HCT116 (cell line): Measurements from ENCODE around the gene DRD2. TPM values are rescaled to one million over a fixed set of nuclear protein-coding genes. Genes with fewer than 3 reads are reported as not detected.

ENCODE experiments used
- ATAC-seq: fragments of 200-7000 bp; cut with Tn5 transposase; 2 replicates; pipeline ENCODE4 v1.9.1; 2020; ENCODE audit warnings: mild to moderate bottlenecking, moderate library complexity
- BruUV-seq: library from RNA; stranded (reverse); fragments of 400-500 nt; replicated peaks from 2 replicates; lab custom pipeline; 2021; lab: Mats Ljungman, UMichigan
- CTCF ChIA-PET: fragments of 300-600 bp; sonication (Branson Sonifier 250); formaldehyde crosslinking; loops from one replicate; lab custom pipeline; 2021; ENCODE audit warnings: antibody characterized with exemption; lab: Charles Lee
- POLR2A ChIA-PET: fragments of 300-600, 350-600 bp; sonication (Branson Sonifier 250); formaldehyde crosslinking; loops from one replicate; lab custom pipeline; 2021; ENCODE audit warnings: antibody characterized with exemption; lab: Charles Lee
- RAD21 ChIA-PET, 2 experiments: fragments of 300-600 bp; sonication (Branson Sonifier 250); formaldehyde crosslinking; loops; one replicate each; lab custom pipeline; 2023; ENCODE audit warnings: low total read pairs in 2 of 2; ENCODE audit not compliant: uncharacterized antibody in 2 of 2, unreplicated experiment in 2 of 2, low non-redundant PET in 1 of 2; lab: Charles Lee
- DNase-seq: peaks from one replicate; pipeline ENCODE4 v3.0.0-alpha.2; 2010; ENCODE audit warnings: low read depth, low spot score
- H2AFZ ChIP-seq: fragments of 200-600 bp; shearing (Covaris generic), sonication (generic); 2 replicates; pipeline ENCODE4 v1.6.1; 2017; ENCODE audit warnings: low read depth, mixed run types, mixed read lengths, antibody characterized with exemption, low read length; ENCODE audit not compliant: poor library complexity, severe bottlenecking
- H3K27ac ChIP-seq: 2 replicates; pipeline ENCODE4 v1.5.1; 2012; ENCODE audit warnings: low read depth, low read length
- H3K27me3 ChIP-seq: fragments of 200-600 bp; sonication (generic); 2 replicates; pipeline ENCODE4 v1.6.1; 2016; ENCODE audit warnings: mixed run types, low read length, mixed read lengths; ENCODE audit not compliant: insufficient read depth
- H3K36me3 ChIP-seq, 2 experiments: fragments of 200-500 bp in 1 of 2; fragments of 200-600 bp in 1 of 2; sonication (Bioruptor generic) in 1 of 2; sonication (generic) in 1 of 2; 2 replicates each; pipeline versions ENCODE4 v1.5.1 to v1.6.1; 2014 to 2016; ENCODE audit warnings: low read length in 2 of 2, inconsistent platforms in 1 of 2, mixed read lengths in 1 of 2, mixed run types in 1 of 2; ENCODE audit not compliant: insufficient read depth in 2 of 2, control insufficient read depth in 1 of 2
- H3K4me1 ChIP-seq, 2 experiments: fragments of 200-600 bp in 1 of 2; sonication (generic) in 1 of 2; 2 replicates each; pipeline versions ENCODE4 v1.5.1 to v1.6.1; 2012 to 2017; ENCODE audit warnings: low read length in 2 of 2, inconsistent platforms in 1 of 2, mild to moderate bottlenecking in 1 of 2, mixed read lengths in 1 of 2, mixed run types in 1 of 2, moderate library complexity in 1 of 2; ENCODE audit not compliant: insufficient read depth in 2 of 2, control insufficient read depth in 1 of 2
- H3K4me2 ChIP-seq: fragments of 200-600 bp; sonication (generic); 2 replicates; pipeline ENCODE4 v1.6.1; 2017; ENCODE audit warnings: mixed run types, low read length, mixed read lengths
- H3K4me3 ChIP-seq, 2 experiments: fragments of 200-600 bp in 1 of 2; sonication (generic) in 1 of 2; replicated peaks in 1 of 2; 2 replicates each; pipeline ENCODE4 v1.5.1; 2011 to 2016; ENCODE audit warnings: low read length in 2 of 2, control low read depth in 1 of 2, low read depth in 1 of 2, mild to moderate bottlenecking in 1 of 2, mixed read lengths in 1 of 2, mixed run types in 1 of 2
- H3K79me2 ChIP-seq: fragments of 200-600 bp; sonication (generic); 2 replicates; pipeline ENCODE4 v1.6.1; 2017; ENCODE audit warnings: mild to moderate bottlenecking, mixed run types, low read length, moderate library complexity, mixed read lengths; ENCODE audit not compliant: insufficient read depth
- H3K9ac ChIP-seq: fragments of 200-600 bp; sonication (generic); 2 replicates; pipeline ENCODE4 v1.6.1; 2016; ENCODE audit warnings: low read length, mixed read lengths
- H3K9me2 ChIP-seq: fragments of 200-600 bp; sonication (generic), shearing (Covaris generic); 2 replicates; pipeline ENCODE4 v1.6.1; 2017; ENCODE audit warnings: mixed run types, mild to moderate bottlenecking, moderate library complexity; ENCODE audit not compliant: insufficient read depth
- H3K9me3 ChIP-seq, 2 experiments: fragments of 200-500 bp in 1 of 2; fragments of 200-600 bp in 1 of 2; sonication (Bioruptor generic) in 1 of 2; sonication (generic) in 1 of 2; 2 replicates each; pipeline ENCODE4 v1.6.1; 2014 to 2017; ENCODE audit warnings: low read length in 2 of 2, mixed read lengths in 2 of 2, inconsistent platforms in 1 of 2, low read depth in 1 of 2, mild to moderate bottlenecking in 1 of 2, mixed run types in 1 of 2, moderate library complexity in 1 of 2; ENCODE audit not compliant: control insufficient read depth in 1 of 2, insufficient read depth in 1 of 2
- H4K20me1 ChIP-seq: fragments of 200-600 bp; sonication (generic), shearing (Covaris generic); 2 replicates; pipeline ENCODE4 v1.6.1; 2017; ENCODE audit warnings: mixed run types, mild to moderate bottlenecking, moderate library complexity; ENCODE audit not compliant: insufficient read depth
- CBX3 ChIP-seq: IDR thresholded peaks from 2 replicates; pipeline ENCODE4 v1.6.1; 2012; ENCODE audit warnings: low read depth
- CEBPB ChIP-seq: IDR thresholded peaks from 2 replicates; pipeline ENCODE4 v1.6.1; 2012; ENCODE audit warnings: low read depth
- EZH2 ChIP-seq: fragments of 200-600 bp; sonication (generic); IDR thresholded peaks from 2 replicates; pipeline ENCODE4 v1.6.1; 2017; ENCODE audit warnings: antibody characterized with exemption, mixed run types
- EZH2phosphoT487 ChIP-seq: fragments of 200-600 bp; IDR thresholded peaks from 2 replicates; pipeline ENCODE4 v1.6.1; 2018; ENCODE audit warnings: antibody characterized with exemption, borderline replicate concordance
- FOSL1 ChIP-seq: IDR thresholded peaks from 2 replicates; pipeline ENCODE4 v1.6.1; 2012; ENCODE audit warnings: low read depth
- JUND ChIP-seq: IDR thresholded peaks from 2 replicates; pipeline ENCODE4 v1.6.1; 2012
- MAX ChIP-seq: IDR thresholded peaks from 2 replicates; pipeline ENCODE4 v1.6.1; 2012
- POLR2A ChIP-seq: IDR thresholded peaks from 2 replicates; pipeline ENCODE4 v1.7.0; 2011; ENCODE audit warnings: borderline replicate concordance; ENCODE audit not compliant: insufficient read depth, insufficient read length; ENCODE audit errors: extremely low read depth
- POLR2AphosphoS5 ChIP-seq: IDR thresholded peaks from 2 replicates; pipeline ENCODE4 v1.6.1; 2011; ENCODE audit warnings: mild to moderate bottlenecking, low read depth, low read length, moderate library complexity
- RAD21 ChIP-seq: IDR thresholded peaks from 2 replicates; pipeline ENCODE4 v1.6.1; 2012; ENCODE audit warnings: low read depth, mild to moderate bottlenecking
- REST ChIP-seq: IDR thresholded peaks from 2 replicates; pipeline ENCODE4 v1.6.1; 2012; ENCODE audit warnings: low read depth
- SIN3A ChIP-seq: IDR thresholded peaks from 2 replicates; pipeline ENCODE4 v1.6.1; 2012; ENCODE audit warnings: low read depth
- SP1 ChIP-seq: IDR thresholded peaks from 2 replicates; pipeline ENCODE4 v1.6.1; 2012; ENCODE audit warnings: low read depth
- SRF ChIP-seq: IDR thresholded peaks from 2 replicates; pipeline ENCODE4 v1.6.1; 2012; ENCODE audit warnings: low read depth
- intact Hi-C: fragments of 100-400 bp; cut with micrococcal nuclease; formaldehyde crosslinking; loops from 2 replicates; pipeline ENCODE4 v1.10.0; 2022
- total RNA-seq: library from RNA; stranded (reverse); gene quantifications from one replicate; pipeline ENCODE4 v1.2.1, GENCODE V29; 2021; ENCODE audit not compliant: unreplicated experiment
- TF ChIP-seq, protein P1 (sequence below): IDR thresholded peaks from 2 replicates; pipeline ENCODE4 v1.6.1; 2012

Gene DRD2
- total RNA-seq, 1 experiment from 2014 or later: not detected

GRCh38 chr11:113405724-113406478 is 69.3 kb downstream of the DRD2 start (continued):
- TF ChIP-seq SP1: no peak
- TF ChIP-seq JUND: no peak

- TF ChIP-seq, protein P1, sequence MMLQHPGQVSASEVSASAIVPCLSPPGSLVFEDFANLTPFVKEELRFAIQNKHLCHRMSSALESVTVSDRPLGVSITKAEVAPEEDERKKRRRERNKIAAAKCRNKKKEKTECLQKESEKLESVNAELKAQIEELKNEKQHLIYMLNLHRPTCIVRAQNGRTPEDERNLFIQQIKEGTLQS: no peak
- no peak for TF ChIP-seq FOSL1
- no peak for TF ChIP-seq EZH2
- TF ChIP-seq EZH2phosphoT487: no peak
- no peak for TF ChIP-seq POLR2A
- TF ChIP-seq CEBPB: no peak
- no peak for TF ChIP-seq MAX
- no peak for TF ChIP-seq SRF
- TF ChIP-seq SP1: no peak
- no peak for TF ChIP-seq CBX3
- no peak for TF ChIP-seq REST
- no peak for TF ChIP-seq POLR2AphosphoS5
- TF ChIP-seq RAD21: no peak
- TF ChIP-seq SIN3A: no peak
- TF ChIP-seq JUND: no peak
- TF ChIP-seq, all 23 proteins: peak for 0
- Histone ChIP-seq H2AFZ (no peak overlapping the region), H3K4me3 (no peak overlapping the region), H3K36me3 (no peaks in the 10 kb centered on the region), H3K4me2 (no peak overlapping the region), H3K27me3 (peaks cover 2% of the 10 kb centered on the region; the same call in 1 of the 2 replicates), H3K79me2 (no peaks in the 10 kb centered on the region), H4K20me1 (no peaks in the 10 kb centered on the region), H3K9ac (no peak overlapping the region), H3K9me3 (no peaks in the 10 kb centered on the region), H3K9me2 (no peaks in the 10 kb centered on the region), H3K4me1 (peaks cover 4 to 7% of the 10 kb centered on the region in 2 experiments; a peak in 2 of 4 replicates), H3K27ac (no peak overlapping the region)
- CTCF ChIA-PET: no interaction called here
- intact Hi-C loops: no loop called here
- ATAC-seq: no peak
- POLR2A ChIA-PET: no interaction called here
- no TSS peak for BruUV-seq
- RAD21 ChIA-PET: no interaction called here
- no peak for DNase-seq
Observed at GRCh38 chr11:113404859-113405430, 70.3 kb downstream of the DRD2 start.
